Measurements from ENCODE around the gene RAB5IF. TPM values are rescaled to one million over a fixed set of nuclear protein-coding genes. Genes with fewer than 3 reads are reported as not detected.
A peak's percentile ranks its signal among the peaks of the same experiment; 100 is the strongest.

RAB5IF gene
- total and polyA plus RNA-seq, 5 experiments from 2014 or later, result 58.1 to 141 (median 113) TPM

GRCh38 chr20:36647196-36648121 lies 41.9 kb downstream of the RAB5IF start:
- Mint-ChIP-seq H3K9me3 (no peaks in the 10 kb centered on the region), H3K27me3 (no peaks in the 10 kb centered on the region), H3K4me3 (peak overlapping the region in 9 of 10 donors; percentile 45 to 77 (median 57)), H3K36me3 (peaks cover 0 to 24% (median 10%) of the 10 kb centered on the region in 3 donors), H3K4me1 (peaks cover 25 to 46% (median 39%) of the 10 kb centered on the region in 4 donors), H3K27ac (peak overlapping the region; percentile 73 to 97 (median 82))
- ATAC-seq (no peak), DNase-seq (no peak)
- POLR2A ChIA-PET, result interaction anchor here (0.5 to 7.8 kb wide), 9 partner anchors 9 to 296 kb away, joined by 3 to 108 read pairs (median 4); partner anchors contain the start of gene RAB5IF

GRCh38 chr20:36653456-36653855 lies 47.9 kb downstream of the RAB5IF start:
- no peak for ATAC-seq
- H3K9me3 Mint-ChIP-seq, result no peaks in the 10 kb centered on the region
- DNase-seq, result no peak
- no peak overlapping the region for H3K4me3 Mint-ChIP-seq
- H3K27me3 Mint-ChIP-seq, result no peaks in the 10 kb centered on the region
- H3K4me1 Mint-ChIP-seq, result peaks cover 5 to 17% (median 11%) of the 10 kb centered on the region in 4 donors
- POLR2A ChIA-PET, result no interaction called here
- peak overlapping the region in 1 of 10 donors; percentile 31 for H3K27ac Mint-ChIP-seq
- peaks cover 0 to 29% (median 10%) of the 10 kb centered on the region in 3 donors for H3K36me3 Mint-ChIP-seq

GRCh38 chr20:36654506-36654905 lies 48.9 kb downstream of the RAB5IF start:
- ATAC-seq (no peak), DNase-seq (no peak)
- Mint-ChIP-seq H3K27ac (no peak overlapping the region), H3K4me3 (no peak overlapping the region), H3K9me3 (no peaks in the 10 kb centered on the region), H3K36me3 (peaks cover 0 to 29% (median 10%) of the 10 kb centered on the region in 3 donors), H3K4me1 (peaks cover 5 to 25% (median 17%) of the 10 kb centered on the region in 4 donors), H3K27me3 (no peaks in the 10 kb centered on the region)
- POLR2A ChIA-PET, result interaction anchor here (1.2 to 5.0 kb wide), 2 partner anchors 9 to 25 kb away, joined by 5 to 20 read pairs; partner anchors contain the start of gene SLA2

- no peak overlapping the region for H3K4me3 Mint-ChIP-seq
- no peak for DNase-seq
- H3K36me3 Mint-ChIP-seq, result peaks cover 0 to 31% (median 10%) of the 10 kb centered on the region in 3 donors
- H3K27ac Mint-ChIP-seq, result no peak overlapping the region
- no peaks in the 10 kb centered on the region for H3K9me3 Mint-ChIP-seq
- POLR2A ChIA-PET, result interaction anchor here (0.6 to 5.0 kb wide), 3 partner anchors 9 to 389 kb away, joined by 3 to 20 read pairs (median 5); partner anchors contain the start of gene SLA2
- no peak for ATAC-seq
- peaks cover 5 to 25% (median 17%) of the 10 kb centered on the region in 4 donors for H3K4me1 Mint-ChIP-seq
- no peaks in the 10 kb centered on the region for H3K27me3 Mint-ChIP-seq
Observed at GRCh38 chr20:36655004-36655403, 49.4 kb downstream of the RAB5IF start.

- ATAC-seq, result no peak
- POLR2A ChIA-PET, result interaction anchor here (5.0 kb wide), 1 partner anchor 11 kb away, joined by 20 read pairs; the partner anchor contains the start of gene SLA2
- Mint-ChIP-seq H3K4me3 (peak overlapping the region in 2 of 10 donors; percentile 12 to 34), H3K9me3 (no peaks in the 10 kb centered on the region), H3K27me3 (no peaks in the 10 kb centered on the region), H3K36me3 (peaks cover 0 to 26% (median 14%) of the 10 kb centered on the region in 3 donors), H3K4me1 (peaks cover 5 to 32% (median 19%) of the 10 kb centered on the region in 4 donors), H3K27ac (peak overlapping the region in 1 of 10 donors; percentile 31)
- no peak for DNase-seq
Observed at GRCh38 chr20:36656733-36657132, 51.2 kb downstream of the RAB5IF start.

- Mint-ChIP-seq H3K27me3 (no peaks in the 10 kb centered on the region), H3K4me1 (peaks cover 5 to 32% (median 19%) of the 10 kb centered on the region in 4 donors), H3K36me3 (peaks cover 0 to 15% (median 9%) of the 10 kb centered on the region in 3 donors), H3K4me3 (peak overlapping the region; percentile 40 to 77 (median 70)), H3K27ac (peak overlapping the region in 8 of 10 donors; percentile 10 to 89 (median 66)), H3K9me3 (no peaks in the 10 kb centered on the region)
- POLR2A ChIA-PET, result interaction anchor here (0.5 to 5.0 kb wide), 7 partner anchors 13 to 145 kb away, joined by 3 to 20 read pairs (median 4); partner anchors contain the start of gene SLA2
- DNase-seq (peak in 4 of 10 donors; percentile 19 to 55 (median 44)), ATAC-seq (peak; percentile 83 to 86)
Observed at GRCh38 chr20:36658300-36658699, 52.7 kb downstream of the RAB5IF start.

Other genes with a start within 250 kb of the RAB5IF start
- not detected for gene MYL9, start 64.3 kb upstream of the RAB5IF start, total RNA-seq
- gene MYL9, start 64.3 kb upstream of the RAB5IF start, polyA plus RNA-seq, result under 1 TPM in 1 of 3 donors, not detected in 2; 0.05 TPM
- 10 to 100 TPM; 37.8 to 38.4 TPM for gene TGIF2, start 32.2 kb upstream of the RAB5IF start, total RNA-seq
- 10 to 100 TPM; 25.7 to 36.8 (median 30.8) TPM for gene TGIF2, start 32.2 kb upstream of the RAB5IF start, polyA plus RNA-seq
- 10 to 100 TPM; 34.3 to 34.4 TPM for gene SLA2, start 40.4 kb downstream of the RAB5IF start, total RNA-seq
- gene SLA2, start 40.4 kb downstream of the RAB5IF start, polyA plus RNA-seq, result 10 to 100 TPM; 18.9 to 22.2 (median 19.1) TPM
- gene NDRG3, start 140.3 kb downstream of the RAB5IF start, total RNA-seq, result 10 to 100 TPM; 28.9 to 32.8 TPM
- gene NDRG3, start 140.3 kb downstream of the RAB5IF start, polyA plus RNA-seq, result 10 to 100 TPM; 40.0 to 44.5 (median 40.3) TPM
- 10 to 100 TPM; 12.3 to 12.6 TPM for gene DSN1, start 168.0 kb downstream of the RAB5IF start, total RNA-seq
- gene DSN1, start 168.0 kb downstream of the RAB5IF start, polyA plus RNA-seq, result 10 to 100 TPM in 1 of 3 donors, 1 to 10 TPM in 2; 8.6 to 10.4 (median 8.7) TPM